ENCODE results near the gene APOA5. TPM values are rescaled to one million over a fixed set of nuclear protein-coding genes. Genes with fewer than 3 reads are reported as not detected.
A peak's percentile ranks its signal among the peaks of the same experiment; 100 is the strongest.

APOA5 gene
- total and polyA plus RNA-seq, 2 of the 13 experiments (the other 11 are each of a cell fraction or from before 2014, with no cell fraction given) = 44.0 to 49.1 TPM

DNA sequence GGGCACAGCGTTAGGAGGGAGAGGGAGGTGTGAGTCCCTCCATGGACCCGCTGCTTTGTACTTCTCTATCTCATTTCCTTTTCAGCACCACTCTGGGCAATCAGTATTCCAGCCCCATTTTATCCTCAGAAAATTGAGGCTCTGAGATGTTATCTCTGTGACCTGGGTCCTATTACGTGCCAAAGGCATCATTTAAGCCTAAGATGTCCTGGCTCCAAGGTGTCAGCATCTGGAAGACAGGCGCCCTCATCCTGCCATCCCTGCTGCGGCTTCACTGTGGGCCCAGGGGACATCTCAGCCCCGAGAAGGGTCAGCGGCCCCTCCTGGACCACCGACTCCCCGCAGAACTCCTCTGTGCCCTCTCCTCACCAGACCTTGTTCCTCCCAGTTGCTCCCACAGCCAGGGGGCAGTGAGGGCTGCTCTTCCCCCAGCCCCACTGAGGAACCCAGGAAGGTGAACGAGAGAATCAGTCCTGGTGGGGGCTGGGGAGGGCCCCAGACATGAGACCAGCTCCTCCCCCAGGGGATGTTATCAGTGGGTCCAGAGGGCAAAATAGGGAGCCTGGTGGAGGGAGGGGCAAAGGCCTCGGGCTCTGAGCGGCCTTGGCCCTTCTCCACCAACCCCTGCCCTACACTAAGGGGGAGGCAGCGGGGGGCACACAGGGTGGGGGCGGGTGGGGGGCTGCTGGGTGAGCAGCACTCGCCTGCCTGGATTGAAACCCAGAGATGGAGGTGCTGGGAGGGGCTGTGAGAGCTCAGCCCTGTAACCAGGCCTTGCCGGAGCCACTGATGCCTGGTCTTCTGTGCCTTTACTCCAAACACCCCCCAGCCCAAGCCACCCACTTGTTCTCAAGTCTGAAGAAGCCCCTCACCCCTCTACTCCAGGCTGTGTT lies 37.2 kb upstream of the APOA5 start:
- POLR2A ChIA-PET = interaction anchor here (0.6 to 18.4 kb wide), 24 partner anchors 9 to 471 kb away, joined by 3 to 1365 read pairs (median 5); partner anchors contain the start of genes APOA1, APOA5, BUD13 and PAFAH1B2
- TF ChIP-seq, protein P1, sequence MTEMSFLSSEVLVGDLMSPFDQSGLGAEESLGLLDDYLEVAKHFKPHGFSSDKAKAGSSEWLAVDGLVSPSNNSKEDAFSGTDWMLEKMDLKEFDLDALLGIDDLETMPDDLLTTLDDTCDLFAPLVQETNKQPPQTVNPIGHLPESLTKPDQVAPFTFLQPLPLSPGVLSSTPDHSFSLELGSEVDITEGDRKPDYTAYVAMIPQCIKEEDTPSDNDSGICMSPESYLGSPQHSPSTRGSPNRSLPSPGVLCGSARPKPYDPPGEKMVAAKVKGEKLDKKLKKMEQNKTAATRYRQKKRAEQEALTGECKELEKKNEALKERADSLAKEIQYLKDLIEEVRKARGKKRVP (CRISPR knock-in tag; IDR thresholded peaks at IDR 0.05) = 0 out of 4 replicates have a peak, but pooled peaks of 1 of the 2 experiments have one; percentile 27
- TF ChIP-seq GZF1 (CRISPR knock-in tag; IDR thresholded peaks at IDR 0.05) (no peak), SMARCC2 (IDR thresholded peaks at IDR 0.05) (no peak), IRF2 (CRISPR knock-in tag; IDR thresholded peaks at IDR 0.05) (peak; percentile 65), ZBTB1 (CRISPR knock-in tag; IDR thresholded peaks at IDR 0.05; ENCODE audit: borderline replicate concordance) (no peak), ZSCAN29 (CRISPR knock-in tag; conservative IDR thresholded peaks at IDR 0.05) (no peak), ZNF569 (CRISPR knock-in tag; IDR thresholded peaks at IDR 0.05; ENCODE audit: borderline replicate concordance) (no peak), ZBTB20 (CRISPR knock-in tag; IDR thresholded peaks at IDR 0.05; ENCODE audit: borderline replicate concordance, low read depth) (no peak; the same call in 1 of the 2 replicates), ZNF430 (CRISPR knock-in tag; IDR thresholded peaks at IDR 0.05) (peak; percentile 82), ZNF747 (CRISPR knock-in tag; IDR thresholded peaks at IDR 0.05; ENCODE audit: borderline replicate concordance) (no peak), KDM3A (CRISPR knock-in tag; IDR thresholded peaks at IDR 0.05; ENCODE audit: low read depth) (no peak), MAZ (IDR thresholded peaks at IDR 0.05; ENCODE audit: borderline replicate concordance, low read depth, low read length) (peak; percentile 75; the same call in 1 of the 2 replicates), MAZ (CRISPR knock-in tag; IDR thresholded peaks at IDR 0.05; ENCODE audit: low read depth) (peak; percentile 61; the same call in 1 of the 2 replicates)
- TF ChIP-seq, protein P2, sequence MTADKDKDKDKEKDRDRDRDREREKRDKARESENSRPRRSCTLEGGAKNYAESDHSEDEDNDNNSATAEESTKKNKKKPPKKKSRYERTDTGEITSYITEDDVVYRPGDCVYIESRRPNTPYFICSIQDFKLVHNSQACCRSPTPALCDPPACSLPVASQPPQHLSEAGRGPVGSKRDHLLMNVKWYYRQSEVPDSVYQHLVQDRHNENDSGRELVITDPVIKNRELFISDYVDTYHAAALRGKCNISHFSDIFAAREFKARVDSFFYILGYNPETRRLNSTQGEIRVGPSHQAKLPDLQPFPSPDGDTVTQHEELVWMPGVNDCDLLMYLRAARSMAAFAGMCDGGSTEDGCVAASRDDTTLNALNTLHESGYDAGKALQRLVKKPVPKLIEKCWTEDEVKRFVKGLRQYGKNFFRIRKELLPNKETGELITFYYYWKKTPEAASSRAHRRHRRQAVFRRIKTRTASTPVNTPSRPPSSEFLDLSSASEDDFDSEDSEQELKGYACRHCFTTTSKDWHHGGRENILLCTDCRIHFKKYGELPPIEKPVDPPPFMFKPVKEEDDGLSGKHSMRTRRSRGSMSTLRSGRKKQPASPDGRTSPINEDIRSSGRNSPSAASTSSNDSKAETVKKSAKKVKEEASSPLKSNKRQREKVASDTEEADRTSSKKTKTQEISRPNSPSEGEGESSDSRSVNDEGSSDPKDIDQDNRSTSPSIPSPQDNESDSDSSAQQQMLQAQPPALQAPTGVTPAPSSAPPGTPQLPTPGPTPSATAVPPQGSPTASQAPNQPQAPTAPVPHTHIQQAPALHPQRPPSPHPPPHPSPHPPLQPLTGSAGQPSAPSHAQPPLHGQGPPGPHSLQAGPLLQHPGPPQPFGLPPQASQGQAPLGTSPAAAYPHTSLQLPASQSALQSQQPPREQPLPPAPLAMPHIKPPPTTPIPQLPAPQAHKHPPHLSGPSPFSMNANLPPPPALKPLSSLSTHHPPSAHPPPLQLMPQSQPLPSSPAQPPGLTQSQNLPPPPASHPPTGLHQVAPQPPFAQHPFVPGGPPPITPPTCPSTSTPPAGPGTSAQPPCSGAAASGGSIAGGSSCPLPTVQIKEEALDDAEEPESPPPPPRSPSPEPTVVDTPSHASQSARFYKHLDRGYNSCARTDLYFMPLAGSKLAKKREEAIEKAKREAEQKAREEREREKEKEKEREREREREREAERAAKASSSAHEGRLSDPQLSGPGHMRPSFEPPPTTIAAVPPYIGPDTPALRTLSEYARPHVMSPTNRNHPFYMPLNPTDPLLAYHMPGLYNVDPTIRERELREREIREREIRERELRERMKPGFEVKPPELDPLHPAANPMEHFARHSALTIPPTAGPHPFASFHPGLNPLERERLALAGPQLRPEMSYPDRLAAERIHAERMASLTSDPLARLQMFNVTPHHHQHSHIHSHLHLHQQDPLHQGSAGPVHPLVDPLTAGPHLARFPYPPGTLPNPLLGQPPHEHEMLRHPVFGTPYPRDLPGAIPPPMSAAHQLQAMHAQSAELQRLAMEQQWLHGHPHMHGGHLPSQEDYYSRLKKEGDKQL (CRISPR knock-in tag; IDR thresholded peaks at IDR 0.05; ENCODE audit: low read depth) = peak; percentile 76; the same call in 1 of the 2 replicates
- TF ChIP-seq, protein P3, sequence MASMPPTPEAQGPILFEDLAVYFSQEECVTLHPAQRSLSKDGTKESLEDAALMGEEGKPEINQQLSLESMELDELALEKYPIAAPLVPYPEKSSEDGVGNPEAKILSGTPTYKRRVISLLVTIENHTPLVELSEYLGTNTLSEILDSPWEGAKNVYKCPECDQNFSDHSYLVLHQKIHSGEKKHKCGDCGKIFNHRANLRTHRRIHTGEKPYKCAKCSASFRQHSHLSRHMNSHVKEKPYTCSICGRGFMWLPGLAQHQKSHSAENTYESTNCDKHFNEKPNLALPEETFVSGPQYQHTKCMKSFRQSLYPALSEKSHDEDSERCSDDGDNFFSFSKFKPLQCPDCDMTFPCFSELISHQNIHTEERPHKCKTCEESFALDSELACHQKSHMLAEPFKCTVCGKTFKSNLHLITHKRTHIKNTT (CRISPR knock-in tag; IDR thresholded peaks at IDR 0.05) = no peak

More for the DNA sequence above, 37.2 kb upstream of the APOA5 start:
- Histone ChIP-seq H3K9me3 (ENCODE audit: low read length) (no peaks in the 10 kb centered on the region), H3K4me2 (ENCODE audit: low read depth, low read length) (peak overlapping the region; percentile 97), H2AFZ (ENCODE audit: low read length) (no peak overlapping the region), H3K27me3 (ENCODE audit: control insufficient read depth in 1 of 2, insufficient read depth in 2 of 2, low read length in 2 of 2) (no peaks in the 10 kb centered on the region), H4K20me1 (ENCODE audit: insufficient read depth, low read length) (no peaks in the 10 kb centered on the region), H3K79me2 (ENCODE audit: insufficient read depth, low read length) (peaks cover 29% of the 10 kb centered on the region), H3K36me3 (replicated peaks in 1 of 2; ENCODE audit: control insufficient read depth in 1 of 2, insufficient read depth in 2 of 2, low read length in 2 of 2) (no peaks in the 10 kb centered on the region; a peak in 1 of 5 replicates), H3K4me1 (ENCODE audit: insufficient read depth, low read length) (peaks cover 93% of the 10 kb centered on the region), H3K4me3 (replicated peaks in 1 of 3; ENCODE audit: insufficient read depth in 1 of 3, low read depth in 2 of 3, low read length in 3 of 3) (peak overlapping the region; percentile 61 to 79 (median 62)), H3K9ac (ENCODE audit: insufficient read depth, low read depth, low read length) (peak overlapping the region; percentile 82), H3K27ac (ENCODE audit: extremely low read length, insufficient read depth, low read length) (peak overlapping the region; percentile 99)
- DNase-seq (ENCODE audit: low spot score) = peak; percentile 90
- TSS peak; percentile 39 for BruUV-seq (replicated peaks)
- WGBS (ENCODE audit: low lambda C conversion rate) = 4% methylated on average over 6 of the region's 16 CpGs
- in situ Hi-C loops (cut with HindIII; ENCODE audit: extremely low pct_ligation_motif_present, low pct_unique_long_range_greater_than_20kb) = no loop called here
- CTCF ChIA-PET (ENCODE audit: low intra/inter-chr PET ratio, low total read pairs) = interaction anchor here (2.3 kb wide), 1 partner anchor 37 kb away, joined by 12 read pairs; the partner anchor contains the start of gene APOA5
- FAIRE-seq = peak; percentile 30
- ATAC-seq = peak; percentile 32
- intact Hi-C loops (cut with micrococcal nuclease; ENCODE audit: unreplicated experiment) = loop anchor here (1.0 kb wide), 1 partner anchor 21 kb away; no protein-coding TSS in a partner anchor

All from HepG2 (cell line).